GM19043 (cell line): ENCODE results near the gene CMC4.

ENCODE experiments used
- ATAC-seq: cut with Tn5 transposase; IDR thresholded peaks from one replicate; pipeline ENCODE4 v1.9.1; 2021; ENCODE audit warnings: low read depth; ENCODE audit not compliant: unreplicated experiment

Gene CMC4

DNA sequence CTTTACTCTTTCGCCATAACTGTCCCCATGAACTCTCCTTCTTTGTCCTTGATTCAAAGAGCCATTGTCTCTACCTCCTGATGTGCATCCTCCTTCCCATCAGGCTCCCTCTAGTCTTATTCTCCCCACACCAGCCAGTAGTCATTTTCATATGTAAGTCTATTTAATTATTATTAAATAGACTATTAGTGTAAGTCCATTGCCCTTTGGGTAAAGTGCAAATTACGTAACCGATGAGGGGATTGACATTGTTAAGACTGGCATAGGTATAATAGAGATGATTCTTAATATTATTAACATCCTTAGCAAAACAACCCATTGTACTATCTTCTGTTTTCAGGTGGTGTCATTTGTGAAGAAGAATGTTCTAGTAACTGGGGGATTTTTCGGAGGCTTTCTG, 16.7 kb downstream of the CMC4 start:
- no peak for ATAC-seq

DNA sequence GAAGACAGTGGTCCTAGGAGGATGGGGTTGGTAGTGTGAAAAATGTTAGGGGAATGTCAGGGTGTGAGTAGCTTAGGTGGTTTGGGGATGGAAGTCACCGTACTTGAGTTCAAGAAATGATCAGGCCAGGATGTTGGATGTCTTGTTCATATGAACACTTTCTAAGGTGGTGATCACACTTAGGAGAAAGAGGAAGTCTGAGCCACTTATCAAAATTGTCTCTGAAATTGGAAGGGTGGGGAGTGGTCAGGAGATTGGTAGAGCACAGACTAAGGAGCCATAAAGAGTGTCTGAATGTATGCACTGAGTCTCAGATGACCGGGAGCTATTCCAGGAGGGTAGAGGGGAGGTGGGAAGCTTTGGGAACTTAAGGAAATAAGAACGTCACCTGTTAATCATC, 17.3 kb downstream of the CMC4 start:
- ATAC-seq: no peak

DNA sequence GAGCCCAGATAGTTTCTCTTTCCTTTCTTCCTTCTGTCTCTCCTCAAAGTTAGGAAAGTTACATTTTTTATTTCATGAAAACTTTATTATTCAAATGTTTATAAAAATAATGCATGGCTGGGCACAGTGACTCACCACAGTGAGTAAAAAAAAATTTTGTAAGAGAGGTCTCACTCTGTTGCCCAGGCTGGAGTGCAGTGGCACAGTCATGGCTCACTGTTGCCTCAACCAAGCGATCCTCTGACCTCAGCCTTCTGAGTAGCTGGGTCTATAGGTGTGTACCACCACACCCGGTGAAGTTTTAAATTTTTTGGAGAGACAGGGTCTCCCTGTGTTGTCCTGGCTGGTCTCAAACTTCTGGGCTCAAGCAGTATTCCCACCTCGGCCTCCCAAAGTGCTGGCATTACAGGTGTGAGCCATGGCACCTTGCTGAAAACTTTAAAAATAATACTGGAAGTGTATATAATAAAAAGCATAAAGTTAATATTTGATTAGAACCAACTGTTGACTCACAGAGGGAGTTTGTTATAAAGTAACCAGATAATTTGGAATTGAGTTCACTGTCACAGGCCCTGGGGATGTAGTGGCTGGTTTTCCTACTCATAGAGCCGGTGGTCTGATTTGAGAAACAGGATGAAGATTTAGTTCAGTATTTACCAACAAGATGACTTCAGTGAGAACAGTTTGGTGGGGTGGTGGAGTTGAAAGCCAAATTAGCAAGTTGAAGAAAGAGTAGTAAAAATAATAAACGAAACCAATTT, 18.0 kb downstream of the CMC4 start:
- ATAC-seq: no peak

DNA sequence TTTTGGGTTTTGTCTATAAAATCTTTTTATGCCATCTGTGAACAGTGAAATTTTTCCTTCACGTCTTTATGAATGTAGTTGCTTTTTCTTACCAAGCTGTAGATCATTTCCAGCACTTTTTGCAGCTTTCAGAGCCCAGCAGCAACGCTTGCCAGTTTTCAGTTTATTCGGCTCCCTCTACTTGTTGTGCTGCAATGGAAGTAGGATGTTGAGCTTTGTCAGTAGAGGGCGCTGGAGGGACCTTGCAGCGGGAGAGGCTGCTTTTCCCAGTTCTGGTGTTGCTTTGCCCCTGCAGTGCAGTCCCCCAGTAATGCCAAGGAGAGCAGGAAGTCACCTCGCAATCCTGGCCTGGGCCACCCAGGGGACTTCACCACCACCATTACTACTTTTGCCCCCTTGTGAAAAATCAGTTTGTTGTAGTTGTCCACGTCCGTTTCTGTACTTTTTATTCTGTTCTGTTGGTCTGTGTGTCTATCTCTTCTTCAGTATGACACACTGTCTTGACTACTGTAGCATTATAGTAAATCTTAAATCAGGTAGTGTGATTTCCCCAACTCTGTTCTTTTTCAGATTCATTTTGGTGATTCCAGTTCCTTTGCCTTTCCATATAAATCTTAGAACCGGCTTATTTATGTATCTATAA, 21.8 kb downstream of the CMC4 start:
- ATAC-seq: no peak

DNA sequence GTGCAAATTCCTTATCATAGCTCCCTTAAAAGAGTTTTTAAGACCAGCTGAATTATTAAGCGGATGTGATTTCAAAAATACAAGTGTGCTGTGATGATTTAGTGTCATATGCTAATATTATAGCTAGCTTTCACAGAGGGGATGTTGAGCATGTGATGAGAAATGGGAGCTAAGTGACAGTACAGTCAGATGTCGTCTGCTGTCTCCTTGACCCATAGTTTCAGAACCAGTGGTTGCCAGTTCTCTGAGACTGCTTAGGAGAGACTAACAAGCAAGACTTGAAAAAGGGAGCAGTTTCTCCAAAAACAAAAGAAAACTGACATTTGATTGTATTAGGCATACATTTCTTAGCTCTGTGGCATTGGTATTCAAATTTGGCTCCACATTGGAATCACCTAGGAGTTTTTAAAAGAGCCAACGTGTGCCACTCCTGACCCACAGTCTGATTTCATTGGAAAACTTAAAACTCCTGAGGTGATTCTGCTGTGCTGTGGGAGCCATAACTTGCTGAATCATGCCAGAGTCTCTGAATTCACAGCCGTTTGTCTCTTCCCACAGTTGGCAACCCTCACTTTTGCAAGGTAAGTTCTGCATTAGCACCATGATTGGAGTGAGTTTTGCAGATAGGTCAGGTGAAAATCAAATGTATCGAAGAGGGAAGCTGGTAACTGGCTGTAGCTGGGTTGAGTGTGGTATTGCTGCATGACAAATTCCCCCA, 24.0 kb downstream of the CMC4 start:
- ATAC-seq: no peak

DNA sequence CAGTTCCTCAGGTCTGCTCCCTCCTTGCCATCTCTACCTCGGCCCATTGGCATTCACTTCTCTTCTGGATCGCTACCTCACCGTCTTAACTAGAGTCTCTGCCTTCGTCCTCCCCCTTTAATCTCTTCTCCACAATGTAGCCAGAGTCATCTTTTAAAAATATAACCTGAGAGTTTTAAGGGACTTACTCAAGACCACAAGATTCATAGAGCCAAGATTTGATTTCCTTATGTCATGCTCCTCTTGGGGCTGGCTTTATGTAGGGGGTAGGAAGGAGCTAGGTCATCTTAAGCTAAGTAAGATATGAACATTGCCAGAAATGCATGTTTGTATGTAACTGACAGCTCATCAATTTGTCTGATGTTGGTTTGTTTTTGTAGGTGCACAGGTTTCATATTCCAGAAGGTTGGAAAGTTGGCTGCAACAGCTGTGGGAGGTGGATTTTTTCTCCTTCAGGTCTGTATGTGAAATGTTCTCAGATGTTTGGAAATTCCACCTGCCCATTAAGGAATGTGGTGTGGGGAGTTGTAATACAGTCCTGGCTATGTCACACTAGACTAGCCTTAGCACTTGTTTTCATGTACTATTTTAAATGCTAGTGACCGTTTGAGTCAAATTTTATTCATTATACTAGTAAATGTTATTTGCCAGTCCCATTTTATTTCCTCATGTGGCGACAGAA, 24.7 kb downstream of the CMC4 start:
- ATAC-seq: no peak

DNA sequence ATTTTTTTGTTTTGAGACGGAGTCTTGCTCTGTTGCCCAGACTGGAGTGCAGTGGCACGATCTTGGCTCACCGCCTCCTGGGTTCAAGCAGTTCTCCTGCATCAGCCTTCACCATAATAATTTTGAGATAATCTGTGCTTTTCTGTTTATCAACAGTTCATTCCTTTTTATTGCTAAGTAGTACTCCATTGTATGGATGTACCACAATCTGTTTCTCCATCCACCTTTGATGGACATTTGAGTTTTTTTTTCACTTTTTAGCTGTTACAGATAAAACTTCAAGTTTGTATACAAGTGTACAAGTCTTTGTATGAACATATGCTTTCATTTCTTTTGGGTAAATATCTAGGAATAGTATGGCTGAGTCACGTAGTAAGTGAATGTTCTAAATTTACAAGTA, 35.2 kb downstream of the CMC4 start:
- no peak for ATAC-seq

DNA sequence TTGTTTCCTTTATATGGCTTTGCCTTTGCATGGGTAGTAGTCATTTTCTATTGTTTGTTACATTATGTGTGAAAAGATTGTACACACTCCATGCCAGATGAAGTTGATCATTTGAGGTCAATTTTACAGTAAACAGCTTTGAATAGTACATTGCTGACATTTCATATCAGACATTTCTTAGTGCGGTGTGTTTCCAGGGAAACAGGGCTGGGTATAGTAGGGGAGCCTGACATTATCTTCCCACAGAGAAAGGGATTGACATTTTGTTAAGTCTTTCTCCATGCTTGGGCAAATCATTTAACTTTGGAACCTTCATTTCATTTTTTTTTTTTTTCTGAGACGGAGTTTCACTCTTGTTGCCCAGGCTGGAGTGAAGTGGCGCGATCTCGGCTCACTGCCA, 39.3 kb downstream of the CMC4 start:
- ATAC-seq: no peak

DNA sequence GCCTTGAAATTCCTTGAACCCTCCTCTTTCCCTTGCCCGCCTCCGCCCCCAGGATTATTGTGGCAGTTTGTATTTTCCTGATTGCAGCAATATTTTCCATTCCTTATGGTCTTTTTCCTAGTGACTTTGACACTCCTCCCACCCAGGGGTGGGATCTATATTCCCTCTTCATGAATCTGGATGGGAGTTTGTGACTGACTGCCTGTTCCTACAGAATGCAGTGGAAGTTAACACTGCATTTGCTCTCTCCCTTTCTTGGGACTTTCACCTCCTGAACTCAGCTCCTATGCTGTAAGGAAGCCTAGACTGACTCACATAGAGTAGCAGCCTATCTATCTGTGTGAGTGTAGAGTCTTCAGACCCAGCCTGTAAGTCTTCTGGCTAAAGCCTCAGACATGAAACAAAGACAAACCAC, 42.1 kb downstream of the CMC4 start:
- no peak for ATAC-seq

DNA sequence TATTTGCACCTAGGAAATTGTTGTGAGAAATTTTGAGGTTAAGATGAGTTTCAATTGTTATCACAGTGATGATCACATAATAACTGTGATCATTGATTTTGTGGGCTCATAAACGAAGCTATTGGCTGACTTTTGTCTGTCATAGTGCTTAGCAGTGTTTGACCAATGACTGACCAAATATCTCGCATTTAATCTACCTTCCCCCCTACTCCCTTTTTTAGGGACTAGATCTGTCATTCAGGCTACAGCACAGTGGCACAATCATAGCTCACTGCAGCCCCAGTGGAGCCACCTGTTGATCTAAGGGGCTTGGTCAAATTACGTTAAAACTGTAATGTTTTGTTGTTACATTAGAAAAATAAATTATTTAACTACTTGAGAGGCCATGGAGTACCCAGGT, 42.8 kb downstream of the CMC4 start:
- ATAC-seq: no peak

DNA sequence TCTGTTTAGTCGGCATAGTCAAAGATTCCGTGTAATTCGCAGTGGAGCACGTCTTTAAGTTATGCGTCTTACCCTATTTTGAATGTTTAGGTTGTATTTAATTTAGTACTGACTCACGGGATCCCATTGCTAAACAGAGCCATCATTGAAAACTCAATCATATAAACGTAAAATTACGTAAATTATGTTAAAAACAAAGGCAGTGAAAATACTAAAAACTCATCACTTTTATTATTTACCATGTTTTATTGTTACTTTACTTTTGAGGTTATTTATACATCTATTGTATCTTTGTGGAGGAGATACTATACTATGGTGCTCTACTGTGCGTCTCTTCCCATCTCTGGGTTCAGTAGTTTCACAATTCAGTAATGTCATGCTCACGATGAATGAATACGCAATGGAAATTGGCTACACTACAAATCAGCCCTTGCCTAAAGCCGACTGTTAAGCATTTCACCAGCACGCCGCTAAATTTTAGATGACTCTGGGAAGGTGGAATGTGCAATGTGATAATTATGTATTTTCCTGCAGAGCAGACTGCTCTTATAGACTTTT, 43.3 kb downstream of the CMC4 start:
- no peak for ATAC-seq

DNA sequence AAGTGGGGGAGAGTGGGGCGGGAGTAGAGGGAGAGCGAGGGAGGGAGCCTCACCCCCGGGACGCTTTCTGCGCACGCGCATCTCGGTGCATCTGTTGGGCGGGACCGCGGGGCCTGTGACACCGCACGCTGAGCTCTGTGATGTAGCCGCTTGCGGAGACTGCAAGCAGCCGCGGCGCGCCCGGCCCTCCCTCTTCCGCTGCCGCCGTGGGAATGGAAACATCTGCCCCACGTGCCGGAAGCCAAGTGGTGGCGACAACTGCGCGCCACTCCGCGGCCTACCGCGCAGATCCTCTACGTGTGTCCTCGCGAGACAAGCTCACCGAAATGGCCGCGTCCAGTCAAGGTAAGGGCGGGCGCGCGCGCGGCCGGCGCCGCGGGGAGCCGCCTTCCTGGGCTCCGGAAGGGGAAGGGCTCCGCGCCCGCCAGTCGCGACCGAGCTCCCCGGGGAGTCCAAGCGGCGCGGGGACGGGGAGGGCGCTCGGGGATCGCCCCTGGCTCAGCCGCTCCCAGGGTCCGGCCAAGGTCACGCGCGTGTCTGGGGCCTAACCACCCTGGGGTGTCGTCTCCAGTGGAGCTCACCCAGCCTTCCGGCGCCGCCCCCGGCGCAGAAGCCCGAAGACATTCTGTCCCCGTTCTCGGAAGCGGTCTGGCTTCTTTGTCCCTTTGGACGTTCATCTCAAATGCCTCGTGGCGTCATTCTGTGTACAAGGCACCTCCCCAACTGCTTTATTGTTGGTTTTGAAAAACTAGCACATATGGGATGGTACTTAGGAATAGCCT, 44.0 kb downstream of the CMC4 start, which contains the start of gene FUNDC2:
FUNDC2 (plus strand) TSS at position 118 of the 782 bp plus-strand sequence; CDS start at position 213, 95 bp downstream.
- ATAC-seq: peak; percentile 90

DNA sequence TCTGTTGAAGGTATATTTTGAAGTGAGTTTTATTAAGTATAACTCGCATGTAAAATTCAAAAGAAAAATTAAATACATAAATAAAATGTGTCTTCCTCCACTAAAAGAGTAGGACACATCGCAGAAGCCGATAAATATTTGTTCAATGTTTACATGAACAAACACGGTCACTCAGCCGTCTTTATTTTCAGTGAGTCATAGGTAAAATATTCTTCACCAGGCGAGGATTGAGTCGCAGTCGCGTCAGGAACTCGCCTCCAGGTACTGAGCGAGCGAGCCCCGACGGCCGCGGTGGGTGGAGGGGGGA, 44.6 kb downstream of the CMC4 start:
- ATAC-seq: no peak

DNA sequence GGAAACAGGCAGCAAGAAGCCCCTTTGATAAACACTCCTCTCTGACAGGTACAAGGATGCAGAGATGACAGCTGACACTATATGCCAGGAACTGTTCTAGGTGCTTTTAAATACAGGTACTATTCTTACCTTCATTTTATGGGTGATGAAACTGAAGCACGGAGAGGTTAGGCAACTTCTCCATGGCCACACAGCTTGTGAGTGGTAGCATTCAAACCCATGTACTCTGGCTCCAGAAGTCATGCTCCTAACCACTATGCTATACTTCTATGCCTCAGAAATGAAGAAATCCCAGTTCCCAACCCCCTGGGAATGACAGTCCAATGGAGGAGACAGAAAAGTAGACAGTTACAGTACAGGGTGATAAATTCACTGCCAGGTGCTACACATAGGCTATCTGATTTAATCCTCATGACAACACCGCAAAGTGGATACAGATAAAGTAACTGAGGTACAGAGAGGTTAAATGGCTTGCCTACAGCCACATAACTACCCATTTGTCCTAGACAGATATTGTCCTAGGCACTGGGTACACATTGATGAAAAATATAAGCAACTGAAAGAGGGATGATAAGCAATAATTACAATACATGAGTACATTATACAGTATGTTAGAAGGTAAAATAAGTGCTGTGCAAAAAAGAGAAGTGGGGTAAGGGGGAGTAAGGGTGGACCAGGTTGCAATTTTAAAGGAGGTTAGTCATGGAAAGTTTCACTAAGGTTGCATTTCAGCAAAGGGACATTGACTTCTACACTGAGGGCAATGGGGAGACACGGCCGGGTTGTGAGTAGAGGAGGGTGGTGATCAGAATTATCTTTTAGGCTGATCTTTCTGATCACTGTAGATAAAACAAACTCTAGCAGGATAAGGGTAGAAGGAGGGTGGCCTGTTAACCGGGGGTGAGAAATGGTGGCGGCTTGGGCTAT, 46.8 kb downstream of the CMC4 start:
- no peak for ATAC-seq

DNA sequence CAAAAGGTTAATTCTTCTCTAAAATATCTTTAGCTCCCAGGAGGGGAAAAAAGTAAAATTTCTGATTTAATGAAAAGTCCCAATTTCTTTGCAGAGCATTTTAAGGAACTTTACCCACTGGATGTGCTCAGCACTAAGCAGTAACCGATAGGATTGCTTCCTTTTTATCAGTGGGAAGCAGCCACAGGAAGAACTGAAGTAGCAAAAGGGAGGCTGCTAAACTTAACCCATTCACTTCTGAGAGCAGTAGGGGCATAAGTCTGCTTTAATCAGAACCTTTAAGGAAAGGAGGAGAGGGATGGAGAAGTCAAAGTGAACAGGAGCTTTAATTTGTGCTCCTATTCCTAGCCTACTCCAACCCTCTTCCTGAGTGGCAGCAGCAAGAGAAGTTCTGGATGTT, 48.4 kb downstream of the CMC4 start, which contains the start of gene F8:
F8 (minus strand) TSS at position 139 of the 400 bp plus-strand sequence. CDS start 171 bp downstream, outside the sequence.
- no peak for ATAC-seq

DNA sequence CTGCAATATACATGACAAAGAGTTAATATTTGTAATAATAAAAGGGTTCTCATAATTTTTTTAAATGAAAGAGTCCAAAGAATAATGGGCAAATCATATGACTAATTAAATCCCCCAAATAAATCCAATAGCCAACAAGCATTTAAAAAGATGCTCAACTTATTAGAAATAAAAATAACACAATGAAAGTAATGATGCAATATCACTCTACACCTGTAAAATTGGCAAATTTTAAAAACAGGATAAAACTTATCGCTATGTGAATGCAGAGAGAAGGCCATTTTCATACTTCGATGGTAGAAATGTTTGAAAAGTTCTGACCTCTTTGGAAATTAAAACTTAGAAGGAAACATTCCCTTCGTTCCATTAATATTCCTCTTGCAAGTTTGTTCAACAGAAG, 50.3 kb downstream of the CMC4 start:
- ATAC-seq: no peak
